SIG-M5 treated with dmso at 0.1 percent for 504 hours (cell line): Measurements from ENCODE around the gene CMIP.

ENCODE experiments used
- DNase-seq: peaks from one replicate; lab custom pipeline; 2025; ENCODE audit not compliant: unreplicated experiment; lab: John Stamatoyannopoulos, UW

Gene CMIP

GRCh38 chr16:81547194-81547938 lies 102.8 kb downstream of the CMIP start:
- DNase-seq = no peak

DNA sequence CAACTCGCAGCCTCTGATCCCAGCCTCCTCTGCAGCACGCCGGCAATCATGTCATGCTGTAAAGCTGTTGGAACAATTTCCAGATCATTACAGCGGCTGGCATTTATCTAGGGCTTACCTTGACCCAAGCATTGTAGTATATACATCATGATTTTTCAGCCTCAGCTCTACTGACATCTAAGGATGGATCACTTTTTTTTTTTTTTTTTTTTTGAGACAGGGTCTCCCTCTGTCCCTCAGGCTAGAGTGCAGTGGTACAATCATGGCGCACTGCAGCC lies 103.3 kb downstream of the CMIP start:
- DNase-seq = no peak

DNA sequence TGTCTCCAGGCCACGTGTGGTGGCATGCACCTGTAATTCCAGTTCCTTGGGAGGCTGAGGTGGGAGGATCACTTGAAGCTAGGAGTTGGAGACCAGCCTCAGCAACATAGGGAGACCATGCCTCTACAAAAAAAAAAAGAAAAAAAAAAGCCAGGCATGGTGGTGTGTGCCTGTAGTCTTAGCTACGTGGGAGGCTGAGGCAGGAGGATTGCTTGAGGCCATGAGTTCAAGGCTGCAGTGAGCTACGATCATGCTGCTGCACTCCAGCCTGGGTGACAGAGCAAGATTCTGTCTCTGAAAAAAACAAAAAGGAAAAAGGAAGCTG lies 103.9 kb downstream of the CMIP start:
- DNase-seq = no peak

DNA sequence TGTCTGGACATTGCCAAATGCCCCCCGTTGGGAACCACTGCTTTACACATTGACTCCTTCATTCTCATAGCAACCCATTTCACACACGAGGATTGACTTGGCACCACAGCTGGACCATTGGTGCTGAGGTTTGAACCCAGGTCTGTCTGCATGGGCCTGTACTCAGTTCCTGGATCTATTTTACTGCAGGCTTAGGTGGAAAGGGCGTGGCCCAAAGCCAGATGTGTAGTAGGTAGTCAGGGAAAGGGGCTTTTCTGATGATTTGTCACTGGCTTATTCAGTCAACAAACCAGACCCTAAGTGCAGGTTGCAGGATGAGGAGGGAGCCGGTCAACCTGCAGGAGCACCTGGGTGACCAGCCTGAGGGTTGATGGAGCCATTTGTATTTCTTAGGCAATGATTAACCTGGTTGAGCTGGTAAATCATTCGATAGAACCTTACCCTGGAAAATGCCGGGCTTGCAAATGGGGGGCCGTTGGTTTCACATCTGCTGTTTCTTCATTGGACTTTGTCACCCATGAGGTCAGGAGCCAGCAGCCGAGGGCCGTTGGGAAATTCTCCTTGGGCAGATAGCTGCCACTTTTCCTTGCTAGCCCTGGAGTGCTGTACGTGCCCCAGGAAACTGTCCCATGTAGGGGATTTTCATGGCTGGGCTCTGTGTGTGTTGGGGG lies 104.4 kb downstream of the CMIP start:
- no peak for DNase-seq

GRCh38 chr16:81549547-81550431 lies 105.2 kb downstream of the CMIP start:
- no peak for DNase-seq

- DNase-seq = no peak
Observed at GRCh38 chr16:81550432-81550808, 105.8 kb downstream of the CMIP start.

DNA sequence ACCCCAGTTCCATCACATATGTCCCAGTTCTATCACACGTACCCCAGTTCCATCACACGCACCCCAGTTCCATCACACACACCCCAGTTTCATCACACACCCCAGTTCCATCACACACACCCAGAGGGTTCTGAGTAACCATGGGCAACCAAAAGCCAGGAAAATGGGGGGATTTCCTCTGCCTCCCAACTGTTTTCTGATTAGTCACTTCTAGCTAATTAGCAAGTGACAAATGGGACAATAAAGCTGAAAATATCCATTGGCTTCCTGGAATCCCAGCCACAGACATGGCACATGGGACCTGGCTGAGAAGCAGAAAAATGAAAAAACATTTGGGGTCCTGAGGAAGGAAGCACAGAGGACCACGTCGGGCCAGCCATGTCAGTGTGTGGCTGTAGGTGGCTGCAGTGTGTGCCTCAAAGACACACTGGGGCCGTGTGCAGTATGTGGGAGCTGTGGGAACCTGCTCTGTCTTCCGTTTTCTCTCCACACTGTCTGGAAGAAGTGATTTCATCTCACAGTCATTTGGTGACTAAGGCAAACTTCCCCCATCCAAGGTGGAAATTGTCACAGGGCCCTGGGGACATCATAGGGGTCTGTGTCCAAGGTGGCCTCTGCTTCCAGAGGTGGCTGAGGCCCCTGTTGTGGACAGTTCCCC lies 106.7 kb downstream of the CMIP start:
- DNase-seq = no peak

DNA sequence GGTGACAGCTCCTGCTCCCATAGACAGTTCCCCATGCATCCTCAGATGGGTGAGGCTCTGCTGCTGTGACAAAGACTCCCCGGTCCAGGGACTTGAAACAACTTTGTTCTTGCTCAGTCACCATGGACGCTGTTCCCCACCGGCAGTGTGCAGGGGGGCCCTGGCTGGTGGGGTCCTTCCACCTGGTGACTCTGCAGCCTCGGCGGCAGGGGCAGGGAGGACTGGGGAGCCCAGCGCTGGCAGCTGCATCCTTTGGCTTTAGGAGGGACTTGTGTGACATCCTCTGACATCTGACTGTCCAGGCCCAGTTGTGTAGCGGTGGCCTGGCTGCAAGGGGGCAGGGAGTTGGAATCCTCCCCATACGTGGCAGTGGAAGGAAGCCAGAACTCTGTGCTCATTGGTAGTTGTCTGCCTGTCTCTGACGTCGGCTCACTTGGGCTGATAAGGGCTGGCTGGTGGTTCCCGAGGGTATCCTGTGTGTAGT lies 107.3 kb downstream of the CMIP start:
- DNase-seq = no peak

- DNase-seq = no peak
Observed at GRCh38 chr16:81552743-81553079, 108.1 kb downstream of the CMIP start.

DNA sequence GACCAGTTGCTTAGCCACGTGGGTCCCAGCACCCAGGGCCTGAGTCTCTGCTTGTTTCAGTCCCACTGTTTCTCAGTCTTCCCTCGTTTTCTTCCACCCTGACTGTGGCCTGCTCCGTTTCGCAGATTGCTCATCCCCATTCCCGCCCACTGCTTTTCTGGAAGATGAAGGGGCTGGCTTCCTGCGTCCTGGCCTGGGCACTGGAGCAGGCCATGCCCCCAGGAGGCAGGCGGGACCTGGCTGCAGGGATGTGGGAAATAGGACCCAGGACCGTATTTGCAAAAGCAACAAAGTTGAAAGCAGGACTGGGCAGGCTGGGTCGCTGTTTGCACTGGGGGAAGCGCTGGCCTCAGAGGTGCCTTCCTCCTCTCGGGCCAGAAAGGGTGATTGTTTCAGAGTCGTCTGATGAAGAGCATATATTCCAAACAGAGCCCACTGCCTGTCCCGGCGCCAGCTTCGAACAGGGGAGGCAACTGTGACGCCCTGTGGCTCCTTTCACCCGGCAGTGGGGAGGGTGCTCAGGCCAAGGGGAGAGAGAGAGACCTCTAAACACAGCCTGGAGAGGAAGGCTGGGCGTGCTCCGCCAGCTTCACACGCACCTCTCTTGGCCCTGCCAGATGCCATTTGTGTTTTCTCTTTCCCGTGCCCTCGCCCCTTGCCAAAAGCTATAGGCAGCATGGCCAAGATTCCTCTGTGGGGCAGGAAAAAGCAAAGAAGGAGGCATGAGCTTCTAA lies 108.6 kb downstream of the CMIP start:
- DNase-seq = no peak

DNA sequence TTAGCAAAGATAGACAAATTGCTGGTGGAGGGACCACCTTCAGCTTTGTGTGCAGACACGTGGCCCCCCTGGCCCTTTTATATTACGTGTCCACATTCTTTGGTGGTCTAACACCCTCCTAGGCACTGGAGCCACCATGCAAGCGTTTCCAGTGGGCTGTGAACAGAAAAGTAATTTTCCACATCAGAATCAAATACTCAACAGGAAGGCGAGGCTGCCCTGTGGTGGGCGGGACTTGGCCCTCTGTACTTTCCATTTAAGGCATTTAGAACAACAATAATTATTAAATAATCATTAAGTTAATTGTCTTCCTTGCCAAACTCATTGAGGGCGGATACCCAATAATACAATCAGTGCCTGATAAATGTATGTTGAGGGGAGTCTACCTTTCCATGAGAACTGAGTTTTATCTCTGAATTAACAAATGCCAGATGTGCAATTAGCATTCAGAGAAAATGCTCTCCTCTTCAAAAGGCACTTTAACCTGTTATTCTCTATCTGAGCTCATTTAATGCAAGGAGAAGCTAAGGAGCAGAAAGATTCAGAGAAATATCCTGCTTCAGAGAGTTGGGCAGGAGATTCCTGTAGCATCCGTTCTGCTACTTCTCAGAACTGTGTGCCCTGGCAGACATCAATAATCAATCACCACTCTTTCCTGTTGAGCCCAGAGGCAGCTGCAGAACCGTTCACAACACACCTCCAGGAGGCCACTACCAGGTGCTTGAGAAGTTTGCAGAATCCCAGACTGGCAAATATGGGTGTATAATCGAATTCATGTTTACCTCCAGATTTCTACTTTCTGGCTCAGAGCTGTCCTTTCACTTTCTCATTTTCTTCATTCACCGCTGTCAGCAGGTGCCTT lies 109.4 kb downstream of the CMIP start:
- DNase-seq = no peak

- DNase-seq = no peak
Observed at GRCh38 chr16:81554979-81555378, 110.4 kb downstream of the CMIP start.

DNA sequence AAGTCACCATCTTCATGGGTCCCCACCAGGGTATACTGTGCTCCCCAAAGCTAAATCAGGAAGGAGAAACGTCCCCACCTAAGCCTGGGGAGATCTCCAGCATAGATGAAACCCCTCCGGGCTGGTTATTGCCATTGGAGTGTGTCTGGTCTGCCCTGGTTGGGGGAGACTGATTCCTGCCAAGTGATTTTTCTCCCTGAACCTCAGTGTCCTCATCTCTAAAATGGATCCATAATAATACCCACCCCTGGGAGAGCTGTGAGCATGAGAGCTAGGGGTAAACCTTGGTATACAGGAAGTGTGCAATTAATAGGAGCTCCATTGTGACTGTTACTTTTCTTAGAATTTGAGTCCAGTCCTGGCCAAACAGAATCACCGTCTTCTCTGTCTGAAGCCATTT lies 111.1 kb downstream of the CMIP start:
- DNase-seq = no peak

- no peak for DNase-seq
Observed at GRCh38 chr16:81556715-81557284, 112.2 kb downstream of the CMIP start.

DNA sequence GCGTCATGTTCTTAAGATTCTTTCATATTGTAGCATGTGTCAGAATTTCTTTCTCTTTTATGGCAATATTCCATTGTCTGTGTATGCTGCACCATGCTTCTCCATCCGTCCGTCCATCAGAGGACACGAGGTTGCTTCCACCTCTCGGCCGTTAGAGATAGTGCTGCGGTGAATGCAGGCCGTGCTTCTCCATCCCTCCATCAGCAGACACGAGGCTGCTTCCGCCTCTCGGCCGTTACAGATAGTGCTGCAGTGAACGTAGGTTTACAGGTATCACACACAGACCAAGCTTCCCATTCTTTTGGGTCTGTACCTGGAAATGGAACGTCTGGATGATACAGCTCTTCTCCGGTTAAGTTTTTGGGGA lies 113.5 kb downstream of the CMIP start:
- DNase-seq = no peak

- no peak for DNase-seq
Observed at GRCh38 chr16:81558444-81559175, 114.0 kb downstream of the CMIP start.

GRCh38 chr16:81560979-81561657 lies 116.5 kb downstream of the CMIP start:
- DNase-seq = no peak

- DNase-seq = no peak
Observed at GRCh38 chr16:81562174-81562849, 117.7 kb downstream of the CMIP start.
